ENCODE measurements around the gene KRTAP5-1. TPM values are rescaled to one million over a fixed set of nuclear protein-coding genes. Genes with fewer than 3 reads are reported as not detected.
"Not testable (repeated sequence)": the region's sequence is repeated elsewhere in the genome, so short reads cannot be mapped to it uniquely, and the experiment has no call there.

Gene KRTAP5-1, protein sequence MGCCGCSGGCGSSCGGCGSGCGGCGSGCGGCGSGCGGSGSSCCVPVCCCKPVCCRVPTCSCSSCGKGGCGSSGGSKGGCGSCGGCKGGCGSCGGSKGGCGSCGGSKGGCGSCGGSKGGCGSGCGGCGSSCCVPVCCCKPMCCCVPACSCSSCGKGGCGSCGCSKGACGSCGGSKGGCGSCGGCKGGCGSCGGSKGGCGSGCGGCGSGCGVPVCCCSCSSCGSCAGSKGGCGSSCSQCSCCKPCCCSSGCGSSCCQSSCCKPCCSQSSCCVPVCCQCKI
- total RNA-seq, result not detected
- long read RNA-seq, result 0 reads

GRCh38 chr11:1584661-1585370, at the start of gene KRTAP5-1:
Gene KRTAP5-1, minus strand, starts transcription at chr11:1585283. Its CDS starts 34 bp downstream, at chr11:1585249.
- intact Hi-C loops (cut with DNase I, micrococcal nuclease); DNase-seq; ATAC-seq: not testable (repeated sequence)

- ATAC-seq, result no peak
- no peak for DNase-seq
- intact Hi-C loops (cut with DNase I, micrococcal nuclease), result no loop called here
These were observed 48.8 kb upstream of the KRTAP5-1 start for GRCh38 chr11:1633864-1634263.

GRCh38 chr11:1632053-1632714, 47.1 kb upstream of the KRTAP5-1 start:
- intact Hi-C loops (cut with DNase I, micrococcal nuclease), result no loop called here

GRCh38 chr11:1631066-1631568, 46.0 kb upstream of the KRTAP5-1 start:
- DNase-seq (no peak), ATAC-seq (no peak)
- intact Hi-C loops (cut with DNase I, micrococcal nuclease), result no loop called here

More at GRCh38 chr11:1632053-1632714, 47.1 kb upstream of the KRTAP5-1 start:
- DNase-seq (no peak), ATAC-seq (no peak)

- intact Hi-C loops (cut with DNase I, micrococcal nuclease), result no loop called here
- ATAC-seq, result no peak
- no peak for DNase-seq
These were observed 45.2 kb upstream of the KRTAP5-1 start for GRCh38 chr11:1630271-1630670.

GRCh38 chr11:1629326-1630185, 44.5 kb upstream of the KRTAP5-1 start, which contains the start of gene KRTAP5-5:
Gene KRTAP5-5, plus strand, starts transcription at chr11:1629775. Its CDS starts 66 bp downstream, at chr11:1629841.
- ATAC-seq (peak; percentile 70), DNase-seq (no peak)
- intact Hi-C loops (cut with DNase I, micrococcal nuclease), result no loop called here

DNA sequence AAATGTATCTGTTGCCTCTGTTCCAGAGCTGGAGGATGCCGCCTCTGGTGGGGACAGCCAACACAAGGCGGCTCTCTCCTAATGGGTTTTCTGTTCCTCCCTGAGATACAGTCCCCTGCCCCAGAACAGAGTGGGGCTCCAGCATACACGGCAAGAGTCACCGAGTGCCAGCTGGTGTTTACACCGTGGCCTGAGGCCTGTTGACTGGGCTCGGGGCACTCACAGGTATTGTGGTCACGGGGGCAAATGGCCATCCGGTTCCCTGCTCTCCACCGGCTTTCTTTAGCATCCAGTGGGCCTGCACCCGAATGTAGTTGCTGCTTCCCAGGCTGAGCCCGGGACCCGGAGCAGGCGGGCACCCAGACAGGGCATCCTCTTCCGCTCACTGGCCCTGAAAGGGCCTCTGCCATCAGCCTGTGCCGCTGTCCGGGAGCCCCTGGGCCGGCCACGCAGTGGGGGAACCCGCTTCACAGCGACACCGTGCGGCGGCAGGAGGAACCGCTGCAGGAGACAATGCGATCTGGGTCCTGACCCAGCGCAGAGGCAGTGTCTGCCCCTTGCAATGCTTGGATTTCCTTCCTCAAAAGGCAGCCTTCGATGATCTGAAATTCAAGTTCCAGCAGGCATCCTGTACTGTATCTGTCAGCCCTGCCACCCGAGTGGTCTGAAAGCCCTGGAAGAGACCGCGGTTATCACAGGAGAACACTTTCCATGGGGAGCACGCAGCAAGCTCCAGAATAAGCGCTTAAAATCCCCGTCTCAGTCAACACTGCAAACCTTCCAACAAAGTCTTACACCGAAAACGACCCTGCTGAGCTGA, 43.6 kb upstream of the KRTAP5-1 start:
- peak in 1 of 2 donors; percentile 64 for DNase-seq
- peak; percentile 91 for ATAC-seq
- intact Hi-C loops (cut with DNase I, micrococcal nuclease), result no loop called here

DNA sequence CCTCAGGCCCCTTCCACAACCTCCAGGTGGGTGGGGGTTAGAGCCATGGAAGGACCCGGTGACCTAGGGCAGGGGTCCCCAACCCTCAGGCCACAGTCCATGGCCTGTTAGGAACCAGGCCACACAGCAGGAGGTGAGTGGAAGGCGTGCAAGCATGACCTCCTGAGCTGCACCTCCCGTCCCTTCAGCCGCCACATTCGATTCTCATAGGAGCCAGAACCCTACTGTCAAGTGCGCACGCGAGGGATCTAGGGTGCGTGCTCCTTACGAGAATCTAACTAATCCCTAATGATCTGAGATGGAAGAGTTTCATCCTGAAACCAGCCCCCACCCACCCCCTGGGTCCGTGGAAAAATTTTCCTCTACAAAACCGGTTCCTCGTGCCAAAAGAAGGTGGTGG, 40.5 kb upstream of the KRTAP5-1 start:
- intact Hi-C loops (cut with DNase I, micrococcal nuclease), result no loop called here
- ATAC-seq (no peak), DNase-seq (no peak)

GRCh38 chr11:1624621-1625020, 39.5 kb upstream of the KRTAP5-1 start:
- intact Hi-C loops (cut with DNase I, micrococcal nuclease), result no loop called here
- DNase-seq (no peak), ATAC-seq (no peak)

GRCh38 chr11:1623716-1624115, 38.6 kb upstream of the KRTAP5-1 start:
- no peak for DNase-seq
- ATAC-seq, result no peak
- intact Hi-C loops (cut with DNase I, micrococcal nuclease), result no loop called here

GRCh38 chr11:1622086-1622485, 37.0 kb upstream of the KRTAP5-1 start, which contains the start of gene KRTAP5-4:
Gene KRTAP5-4, minus strand, starts transcription at chr11:1622138. Its CDS starts 45 bp downstream, at chr11:1622093.
- intact Hi-C loops (cut with DNase I, micrococcal nuclease), result no loop called here
- ATAC-seq, result peak; percentile 97
- no peak for DNase-seq

- DNase-seq (no peak), ATAC-seq (no peak)
- intact Hi-C loops (cut with DNase I, micrococcal nuclease), result no loop called here
These were observed 34.4 kb upstream of the KRTAP5-1 start for GRCh38 chr11:1619449-1619848.

DNA sequence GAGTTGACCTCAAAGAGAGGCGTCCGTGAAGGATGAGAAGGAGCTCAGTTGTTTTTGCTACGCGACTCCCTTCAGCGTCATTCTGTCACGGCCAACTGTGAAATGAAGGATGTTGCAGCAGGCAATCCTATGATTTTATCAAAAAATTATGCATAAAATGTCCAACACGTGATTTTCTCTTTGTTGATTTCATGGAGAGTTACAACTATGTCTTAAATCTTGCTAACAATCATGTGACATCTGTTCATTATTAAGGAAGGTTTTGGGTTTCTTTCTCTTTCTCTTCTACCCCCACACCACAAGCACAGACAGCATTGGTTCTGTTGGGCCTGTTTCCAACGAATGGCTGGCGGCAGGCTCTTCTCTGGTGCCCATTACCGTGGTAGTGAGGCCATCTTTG, 33.1 kb upstream of the KRTAP5-1 start:
- intact Hi-C loops (cut with DNase I, micrococcal nuclease), result no loop called here
- DNase-seq (no peak), ATAC-seq (no peak)

GRCh38 chr11:1608363-1608762, 23.3 kb upstream of the KRTAP5-1 start, which contains the start of gene KRTAP5-3:
Gene KRTAP5-3, minus strand, starts transcription at chr11:1608463. Its CDS starts 78 bp downstream, at chr11:1608385.
- intact Hi-C loops (cut with DNase I, micrococcal nuclease), result no loop called here
- no peak for DNase-seq

DNA sequence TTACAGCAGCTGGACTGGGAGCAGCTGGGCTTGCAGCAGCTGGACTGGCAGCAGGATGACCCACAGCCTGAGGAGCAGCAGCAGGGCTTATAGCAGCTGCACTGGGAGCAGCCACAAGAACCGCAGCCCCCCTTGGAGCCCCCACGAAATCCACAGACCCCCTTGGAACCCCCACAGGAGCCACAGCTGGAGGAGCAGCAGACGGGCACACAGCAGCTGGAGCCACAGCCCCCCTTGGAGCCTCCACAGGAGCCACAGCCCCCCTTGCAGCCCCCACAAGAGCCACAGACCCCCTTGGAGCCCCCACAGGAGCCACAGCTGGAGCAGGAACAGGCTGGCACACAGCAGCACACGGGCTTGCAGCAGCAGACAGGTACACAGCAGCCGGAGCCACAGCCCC, 22.8 kb upstream of the KRTAP5-1 start:
- intact Hi-C loops (cut with DNase I, micrococcal nuclease); DNase-seq; ATAC-seq: not testable (repeated sequence)

More at GRCh38 chr11:1608363-1608762, 23.3 kb upstream of the KRTAP5-1 start, which contains the start of gene KRTAP5-3:
- no peak for ATAC-seq

- ATAC-seq; intact Hi-C loops (cut with DNase I, micrococcal nuclease): not testable (repeated sequence)
These were observed 22.2 kb upstream of the KRTAP5-1 start for GRCh38 chr11:1607156-1607845.

DNA sequence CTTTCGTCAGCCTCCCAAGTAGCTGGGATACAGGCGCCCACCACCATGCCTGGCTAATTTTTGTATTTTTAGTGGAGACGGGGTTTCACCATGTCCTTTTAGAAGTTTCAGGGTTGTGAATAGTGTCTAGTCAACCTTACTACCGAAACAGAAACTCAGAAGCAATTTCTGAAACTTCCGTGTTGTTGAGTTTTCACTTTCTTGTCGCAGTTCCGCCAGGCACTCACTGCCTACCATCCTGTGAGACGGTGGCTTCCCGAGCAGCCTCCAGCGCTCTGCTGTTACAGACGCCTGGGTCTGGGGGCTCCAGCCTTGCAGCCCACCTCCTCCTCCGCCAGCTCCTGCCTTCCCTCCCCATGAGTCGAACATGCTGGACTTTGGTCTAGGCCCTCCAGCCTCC, 20.8 kb upstream of the KRTAP5-1 start:
- DNase-seq; intact Hi-C loops (cut with DNase I, micrococcal nuclease); ATAC-seq: not testable (repeated sequence)

More at GRCh38 chr11:1607156-1607845, 22.2 kb upstream of the KRTAP5-1 start:
- not testable (repeated sequence) for DNase-seq
